Measurements from ENCODE around the gene FRS2.

GRCh38 chr12:69523433-69524330 is 53.5 kb downstream of the FRS2 start:
- TF ChIP-seq CTCF (IDR thresholded peaks at IDR 0.05) (no peak), POLR2AphosphoS5 (IDR thresholded peaks at IDR 0.05) (no peak), EP300 (IDR thresholded peaks at IDR 0.05) (no peak), POLR2A (IDR thresholded peaks at IDR 0.05) (no peak)

Data from suprapubic skin (tissue), 4 donors.